GM12801 (cell line): ENCODE results near the gene ZNF487.

Experiments used
- TF ChIP-seq, protein P1 (sequence below): IDR thresholded peaks from one replicate; pipeline ENCODE4 v1.5.1; 2011; ENCODE audit warnings: control low read depth; ENCODE audit not compliant: insufficient read length; ENCODE audit errors: extremely low read depth

The ZNF487 gene

DNA sequence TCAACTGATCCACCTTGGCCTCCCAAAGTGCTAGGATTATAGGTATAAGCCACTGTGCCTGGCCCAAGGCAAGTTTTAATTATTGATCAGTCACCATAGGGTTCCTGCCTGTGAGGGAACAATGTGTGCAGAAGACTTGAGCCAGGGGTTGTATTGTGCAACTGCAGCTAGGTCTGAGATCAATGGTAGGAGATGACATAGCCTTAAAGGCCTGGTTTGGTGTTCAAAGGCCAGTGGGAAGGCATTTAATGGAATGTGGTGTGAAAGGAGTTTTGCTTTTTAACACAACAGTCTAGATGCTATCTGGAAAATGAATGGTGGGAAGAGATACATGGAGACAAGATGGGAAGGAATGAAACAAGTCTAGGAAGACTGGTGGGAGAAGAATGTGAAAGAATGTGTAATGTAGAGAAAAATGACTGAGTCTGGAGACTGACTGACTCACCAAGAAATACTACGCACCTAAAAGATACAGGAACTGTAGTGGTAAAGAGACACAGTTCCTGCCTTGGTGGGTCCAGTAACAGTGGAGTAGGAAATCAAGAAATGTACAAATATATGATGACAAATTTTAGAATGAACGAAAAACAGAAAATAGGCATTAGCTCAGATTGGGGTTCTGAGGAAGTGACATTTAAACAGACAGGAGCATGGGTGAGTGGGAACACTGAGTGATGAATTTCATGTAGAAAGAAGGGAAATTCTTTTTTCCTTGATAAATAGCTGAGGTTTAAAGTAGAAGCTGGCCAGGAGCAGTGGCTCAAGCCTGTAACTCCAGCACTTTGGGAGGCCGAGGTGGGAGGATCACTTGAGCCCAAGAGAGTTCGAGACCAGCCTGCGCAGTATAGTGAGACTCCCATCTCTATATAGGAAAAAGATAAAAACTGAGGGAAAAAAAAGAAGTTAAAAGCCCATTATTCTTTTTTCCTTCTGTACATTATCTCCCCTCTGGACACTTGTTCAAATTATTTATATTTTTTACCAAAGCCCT, 37.3 kb upstream of the ZNF487 start:
- TF ChIP-seq, protein P1, sequence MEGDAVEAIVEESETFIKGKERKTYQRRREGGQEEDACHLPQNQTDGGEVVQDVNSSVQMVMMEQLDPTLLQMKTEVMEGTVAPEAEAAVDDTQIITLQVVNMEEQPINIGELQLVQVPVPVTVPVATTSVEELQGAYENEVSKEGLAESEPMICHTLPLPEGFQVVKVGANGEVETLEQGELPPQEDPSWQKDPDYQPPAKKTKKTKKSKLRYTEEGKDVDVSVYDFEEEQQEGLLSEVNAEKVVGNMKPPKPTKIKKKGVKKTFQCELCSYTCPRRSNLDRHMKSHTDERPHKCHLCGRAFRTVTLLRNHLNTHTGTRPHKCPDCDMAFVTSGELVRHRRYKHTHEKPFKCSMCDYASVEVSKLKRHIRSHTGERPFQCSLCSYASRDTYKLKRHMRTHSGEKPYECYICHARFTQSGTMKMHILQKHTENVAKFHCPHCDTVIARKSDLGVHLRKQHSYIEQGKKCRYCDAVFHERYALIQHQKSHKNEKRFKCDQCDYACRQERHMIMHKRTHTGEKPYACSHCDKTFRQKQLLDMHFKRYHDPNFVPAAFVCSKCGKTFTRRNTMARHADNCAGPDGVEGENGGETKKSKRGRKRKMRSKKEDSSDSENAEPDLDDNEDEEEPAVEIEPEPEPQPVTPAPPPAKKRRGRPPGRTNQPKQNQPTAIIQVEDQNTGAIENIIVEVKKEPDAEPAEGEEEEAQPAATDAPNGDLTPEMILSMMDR: no peak

DNA sequence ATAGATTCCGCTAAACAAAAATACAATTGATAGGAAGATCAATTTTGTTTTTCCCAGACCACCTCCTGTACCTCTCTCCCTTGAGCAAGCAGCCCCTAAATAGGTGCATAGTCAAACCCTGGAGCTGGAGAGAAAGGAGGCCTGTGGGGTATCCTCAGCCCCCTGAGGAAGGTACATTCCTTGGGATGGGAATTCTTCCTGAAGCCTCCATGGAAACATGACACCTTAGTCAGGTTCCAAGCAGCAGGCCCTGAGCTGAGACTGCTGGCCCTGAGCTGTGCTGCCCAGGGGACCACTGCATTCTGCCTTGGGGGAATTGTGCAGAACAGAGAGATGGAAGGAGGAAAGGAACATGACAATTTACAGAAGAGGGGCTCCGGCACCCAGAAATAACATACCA, 35.3 kb upstream of the ZNF487 start:
- TF ChIP-seq, protein P1: no peak

DNA sequence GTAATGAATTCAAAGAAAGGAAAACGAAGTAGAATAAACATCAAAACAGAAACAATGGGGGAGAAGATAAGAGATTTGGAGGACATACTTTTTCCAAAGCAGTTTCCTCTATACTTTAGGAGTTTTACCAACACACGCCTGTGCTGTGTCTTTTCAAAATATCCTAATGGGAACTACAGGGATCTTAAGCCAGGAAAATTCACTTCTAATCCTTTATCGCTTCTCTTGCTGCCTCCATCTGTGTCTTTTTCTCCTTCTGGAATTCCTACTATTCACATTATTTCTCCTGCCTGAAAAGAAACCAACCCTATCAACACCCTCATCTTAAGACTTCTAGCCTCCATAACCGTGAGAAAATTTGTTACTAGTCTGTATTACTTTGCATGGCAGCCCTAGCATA, 34.7 kb upstream of the ZNF487 start:
- TF ChIP-seq, protein P1: no peak

DNA sequence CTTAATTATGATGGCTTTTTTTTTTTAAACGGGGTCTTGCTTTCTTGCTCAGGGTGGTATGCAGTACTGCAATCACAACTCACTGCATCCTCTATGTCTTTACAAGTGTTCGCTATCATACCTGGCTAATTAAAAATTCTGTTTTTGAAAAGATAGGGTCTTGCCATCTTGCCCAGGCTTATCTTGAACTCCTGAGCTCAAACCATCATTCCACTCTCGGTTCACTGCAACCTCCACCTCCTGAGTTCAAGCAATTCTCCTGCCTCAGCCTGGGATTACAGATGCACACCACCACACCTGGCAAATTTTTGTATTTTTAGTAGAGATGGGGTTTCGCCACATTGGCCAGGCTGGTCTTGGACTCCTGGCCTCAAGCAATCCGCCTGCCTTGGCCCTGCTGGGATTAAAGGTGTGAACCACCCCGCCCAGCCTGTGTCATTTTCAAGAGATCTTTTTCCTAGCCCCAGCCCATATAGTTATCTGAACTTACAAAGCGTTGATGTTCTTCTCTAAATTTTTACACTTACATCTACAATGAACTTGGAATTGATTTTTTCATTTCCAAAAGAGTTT, 33.9 kb upstream of the ZNF487 start:
- TF ChIP-seq, protein P1: no peak

DNA sequence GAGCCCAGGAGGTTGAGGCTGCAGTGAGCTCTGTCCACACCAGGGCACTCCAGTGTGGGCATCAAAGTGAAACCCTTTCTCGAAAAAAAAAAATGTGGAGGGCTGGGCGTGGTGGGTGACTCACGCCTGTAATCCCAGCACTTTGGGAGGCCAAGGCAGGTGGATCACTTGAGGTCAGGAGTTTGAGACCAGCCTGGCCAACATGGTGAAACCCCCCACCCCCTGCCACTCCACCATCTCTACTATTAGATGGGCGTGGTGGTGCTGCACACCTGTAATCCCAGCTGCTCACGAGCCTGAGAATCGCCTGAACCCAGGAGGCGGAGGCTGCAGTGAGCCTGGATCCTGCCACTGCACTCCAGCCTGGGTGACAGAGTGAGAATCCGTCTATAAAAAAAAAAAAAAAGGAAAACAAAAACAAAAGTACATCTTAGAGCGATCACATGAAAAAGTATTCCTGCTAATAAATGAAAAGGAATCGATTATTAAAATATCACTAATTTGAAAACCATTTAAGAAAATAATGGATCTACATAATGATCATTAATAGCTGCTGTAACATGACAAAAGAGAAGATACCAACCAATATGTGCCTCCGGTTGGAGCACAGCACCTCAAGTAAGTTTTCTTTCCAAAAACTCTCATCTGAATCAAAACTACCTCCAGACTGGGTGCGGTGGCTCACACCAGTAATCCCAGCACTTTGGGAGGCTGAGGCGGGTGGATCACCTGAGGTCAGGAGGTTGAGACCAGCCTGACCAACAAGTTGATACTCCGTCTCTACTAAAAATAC, 32.8 kb upstream of the ZNF487 start:
- TF ChIP-seq, protein P1: no peak

DNA sequence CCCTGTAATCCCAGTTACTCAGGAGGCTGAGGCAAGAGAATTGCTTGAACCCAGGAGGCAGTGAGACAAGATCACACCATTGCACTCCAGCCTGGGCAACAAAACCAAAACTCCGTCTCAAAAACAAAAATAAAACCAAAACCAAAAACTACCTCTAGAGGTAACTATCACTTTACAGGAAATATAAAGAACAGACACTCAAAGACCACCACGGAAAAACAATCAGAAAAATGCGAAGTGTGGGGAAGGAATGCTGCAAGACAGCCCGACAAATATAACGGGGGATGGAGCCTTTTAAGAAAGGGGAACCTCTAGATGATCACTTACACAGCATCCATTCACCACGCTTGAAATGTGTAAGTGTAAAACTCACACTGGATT, 32.2 kb upstream of the ZNF487 start:
- TF ChIP-seq, protein P1: no peak

DNA sequence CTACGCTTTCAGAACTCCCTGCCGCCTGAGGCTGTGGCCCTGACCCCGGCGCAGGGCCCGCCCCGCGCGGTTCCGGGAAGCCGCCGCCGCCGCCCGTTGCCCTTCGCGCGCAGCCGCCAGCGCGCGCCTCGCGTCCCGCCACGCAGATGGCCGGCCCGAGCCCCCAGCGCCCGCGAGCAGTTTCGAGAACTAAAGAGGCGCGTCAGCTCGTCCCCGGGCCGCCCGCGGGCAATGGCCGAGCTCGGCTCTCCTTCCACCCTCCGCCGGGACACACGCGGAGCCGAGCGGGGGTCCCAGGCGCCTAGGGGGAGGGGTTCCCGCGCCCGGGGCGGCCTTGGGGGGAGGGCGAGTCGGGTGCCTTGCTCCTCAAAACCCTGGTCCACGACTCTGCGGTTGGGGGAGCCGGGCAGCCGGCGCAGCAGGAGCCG, 29.7 kb upstream of the ZNF487 start:
- TF ChIP-seq, protein P1: no peak
